Natural killer cell (primary cell): Measurements from ENCODE around the gene MICAL2. TPM values are rescaled to one million over a fixed set of nuclear protein-coding genes. Genes with fewer than 3 reads are reported as not detected.

Experiments used
- ATAC-seq, 3 donors: fragments of 150-1000 bp in 2 of 3; fragments of 200-7000 bp in 1 of 3; cut with Tn5 transposase; 1 replicate in 1 of 3; 2 replicates in 2 of 3; pipeline ENCODE4 v1.10.0; 2021; ENCODE audit warnings: mild to moderate bottlenecking in 2 of 3, moderate library complexity in 2 of 3
- DNase-seq, 2 donors: peaks; one replicate each; pipeline versions ENCODE4 v3.0.0 to v3.0.0-alpha.2; 2013 to 2021; ENCODE audit warnings: mixed read lengths in 1 of 2
- H3K27ac ChIP-seq: one replicate; pipeline ENCODE4 v1.5.1; 2013; ENCODE audit warnings: mild to moderate bottlenecking, low read length
- H3K27me3 ChIP-seq: one replicate; pipeline ENCODE4 v1.6.1; 2013; ENCODE audit warnings: low read length; ENCODE audit not compliant: control insufficient read depth, insufficient read depth
- H3K36me3 ChIP-seq: one replicate; pipeline ENCODE4 v1.6.1; 2013; ENCODE audit warnings: low read length; ENCODE audit not compliant: control insufficient read depth, insufficient read depth
- H3K4me1 ChIP-seq: one replicate; pipeline ENCODE4 v1.6.1; 2013; ENCODE audit warnings: low read length; ENCODE audit not compliant: control insufficient read depth, insufficient read depth
- H3K4me3 ChIP-seq: one replicate; pipeline ENCODE4 v1.5.1; 2013; ENCODE audit warnings: low read length
- H3K9me3 ChIP-seq: one replicate; pipeline ENCODE4 v1.6.1; 2013; ENCODE audit warnings: low read length; ENCODE audit not compliant: control insufficient read depth, insufficient read depth
- H3K27ac Mint-ChIP-seq, 2 donors: one replicate each; pipeline ENCODE4 v1.8.0; 2022; ENCODE audit warnings: mild to moderate bottlenecking in 2 of 2, mixed read lengths in 2 of 2, moderate library complexity in 1 of 2
- H3K27me3 Mint-ChIP-seq, 2 donors: one replicate each; pipeline ENCODE4 v1.8.0; 2022; ENCODE audit warnings: low read depth in 2 of 2, mixed read lengths in 2 of 2
- H3K36me3 Mint-ChIP-seq: one replicate; pipeline ENCODE4 v1.8.0; 2022; ENCODE audit warnings: mixed read lengths
- H3K4me1 Mint-ChIP-seq, 2 donors: one replicate each; pipeline ENCODE4 v1.8.0; 2022; ENCODE audit warnings: mixed read lengths in 2 of 2
- H3K4me3 Mint-ChIP-seq: one replicate; pipeline ENCODE4 v1.8.0; 2022; ENCODE audit warnings: mild to moderate bottlenecking, moderate library complexity, mixed read lengths
- H3K9me3 Mint-ChIP-seq, 2 donors: one replicate each; pipeline ENCODE4 v1.8.0; 2022; ENCODE audit warnings: mixed read lengths in 2 of 2
- CTCF ChIP-seq: fragments of 200-600 bp; IDR thresholded peaks from one replicate; pipeline ENCODE4 v1.8.0; 2022; ENCODE audit warnings: antibody characterized with exemption
- WGBS: methylation state at CpG from one replicate; pipeline ENCODE4 v1.1.7; 2013; ENCODE audit warnings: missing lambda C conversion rate; ENCODE audit not compliant: insufficient coverage; 5-methylcytosine and 5-hydroxymethylcytosine counted together
- intact Hi-C: fragments of 100-400 bp; cut with micrococcal nuclease; formaldehyde crosslinking; loops from one replicate; pipeline ENCODE4 v1.14.2; 2022
- total RNA-seq, 4 donors: library from RNA; stranded (reverse); fragments of 120-200 nt in 1 of 4; gene quantifications; one replicate each; pipeline versions ENCODE4 v1.2.3 to v1.2.4, GENCODE V29; 2013 to 2022

MICAL2 gene
- total RNA-seq, 3 donors from 2014 or later (not counting 1 experiment from before 2014, with no cell fraction given): 54.6 to 68.6 (median 57.4) TPM

GRCh38 chr11:12070446-12071267, 39.7 kb upstream of the MICAL2 start:
- no peak for TF ChIP-seq CTCF
- intact Hi-C loops: no loop called here
- 79% methylated on average over 14 of the region's 14 CpGs for whole genome bisulfite sequencing
- H3K4me1 ChIP-seq: peaks cover 12% of the 10 kb centered on the region
- no peak overlapping the region for H3K4me3 ChIP-seq
- Mint-ChIP-seq H3K27ac (no peak overlapping the region), H3K27me3 (peaks cover 14 to 34% of the 10 kb centered on the region in 2 donors), H3K9me3 (no peaks in the 10 kb centered on the region), H3K4me1 (peaks cover 10% of the 10 kb centered on the region in 2 donors), H3K36me3 (no peaks in the 10 kb centered on the region), H3K4me3 (no peak overlapping the region)
- no peak overlapping the region for H3K27ac ChIP-seq
- no peaks in the 10 kb centered on the region for H3K27me3 ChIP-seq
- DNase-seq: no peak
- H3K9me3 ChIP-seq: no peaks in the 10 kb centered on the region
- no peaks in the 10 kb centered on the region for H3K36me3 ChIP-seq
- no peak for ATAC-seq

GRCh38 chr11:12071574-12071973, 38.8 kb upstream of the MICAL2 start:
- WGBS: 98% methylated on average over 2 of the region's 3 CpGs
- peaks cover 12% of the 10 kb centered on the region for H3K4me1 ChIP-seq
- H3K27ac Mint-ChIP-seq: no peak overlapping the region
- H3K27me3 Mint-ChIP-seq: peaks cover 14 to 33% of the 10 kb centered on the region in 2 donors
- no peak overlapping the region for H3K4me3 ChIP-seq
- H3K27ac ChIP-seq: no peak overlapping the region
- H3K4me1 Mint-ChIP-seq: peaks cover 10% of the 10 kb centered on the region in 2 donors
- no peak for TF ChIP-seq CTCF
- ATAC-seq: no peak
- DNase-seq: no peak
- H3K36me3 ChIP-seq: no peaks in the 10 kb centered on the region
- no peaks in the 10 kb centered on the region for H3K9me3 ChIP-seq
- intact Hi-C loops: no loop called here
- no peak overlapping the region for H3K4me3 Mint-ChIP-seq
- H3K9me3 Mint-ChIP-seq: no peaks in the 10 kb centered on the region
- no peaks in the 10 kb centered on the region for H3K36me3 Mint-ChIP-seq
- no peaks in the 10 kb centered on the region for H3K27me3 ChIP-seq

GRCh38 chr11:12073436-12073835, 37.0 kb upstream of the MICAL2 start:
- Mint-ChIP-seq H3K36me3 (no peaks in the 10 kb centered on the region), H3K27me3 (peaks cover 10 to 32% of the 10 kb centered on the region in 2 donors), H3K27ac (no peak overlapping the region), H3K4me1 (peaks cover 10% of the 10 kb centered on the region in 2 donors), H3K9me3 (no peaks in the 10 kb centered on the region), H3K4me3 (no peak overlapping the region)
- intact Hi-C loops: no loop called here
- Histone ChIP-seq H3K4me1 (peaks cover 12% of the 10 kb centered on the region), H3K27me3 (no peaks in the 10 kb centered on the region), H3K27ac (no peak overlapping the region), H3K9me3 (no peaks in the 10 kb centered on the region), H3K4me3 (no peak overlapping the region), H3K36me3 (no peaks in the 10 kb centered on the region)
- no peak for DNase-seq
- no peak for TF ChIP-seq CTCF
- no peak for ATAC-seq
- WGBS: 93% methylated on average over 8 of the region's 8 CpGs
